ENCODE measurements around the gene B3GNT2. TPM values are rescaled to one million over a fixed set of nuclear protein-coding genes. Genes with fewer than 3 reads are reported as not detected.

Gene B3GNT2
- total RNA-seq, 1 experiment from 2014 or later = 14.1 TPM

- H3K27ac ChIP-seq (ENCODE audit: low read length) = no peak overlapping the region
- ATAC-seq = no peak
- H3K27me3 ChIP-seq (ENCODE audit: control insufficient read depth, insufficient read depth, low read length) = no peaks in the 10 kb centered on the region
- in situ Hi-C loops (cut with HindIII; ENCODE audit: low pct_unique_long_range_greater_than_20kb, low sequenced_read_pairs) = no loop called here
- no peak for TF ChIP-seq REST (IDR thresholded peaks at IDR 0.05; ENCODE audit: insufficient read depth in 1 of 2, low read depth in 2 of 2, low read length in 1 of 2)
- TF ChIP-seq SIN3A (IDR thresholded peaks at IDR 0.05; ENCODE audit: borderline replicate concordance, insufficient read depth, low read depth, low read length) = no peak
- TF ChIP-seq POLR2AphosphoS5 (IDR thresholded peaks at IDR 0.05; ENCODE audit: low read depth, low read length) = no peak
- TF ChIP-seq CTCF (IDR thresholded peaks at IDR 0.05) = no peak
- no peak for TF ChIP-seq TCF7L2 (IDR thresholded peaks at IDR 0.05; ENCODE audit: low read depth, low read length)
- peaks cover 9% of the 10 kb centered on the region; the same call in 1 of the 2 replicates for H3K4me1 ChIP-seq (ENCODE audit: control insufficient read depth, insufficient read depth, low read length)
- no peak overlapping the region for H3K4me3 ChIP-seq (ENCODE audit: low read depth in 2 of 2, low read length in 2 of 2)
- intact Hi-C loops (cut with micrococcal nuclease; ENCODE audit: unreplicated experiment) = no loop called here
- ChIA-PET CTCF (no interaction called here), POLR2A (no interaction called here)
- DNase-seq (ENCODE audit: low read depth, low spot score) = no peak
- no TSS peak for BruUV-seq (replicated peaks)
- no peaks in the 10 kb centered on the region for H3K9me3 ChIP-seq (ENCODE audit: control insufficient read depth, insufficient read depth, low read depth, low read length)
- no peaks in the 10 kb centered on the region for H3K36me3 ChIP-seq (ENCODE audit: control insufficient read depth, insufficient read depth, low read length)
Observed at GRCh38 chr2:62202019-62202722, 6.3 kb downstream of the B3GNT2 start.

- POLR2A ChIA-PET = no interaction called here
- H3K36me3 ChIP-seq (ENCODE audit: control insufficient read depth, insufficient read depth, low read length) = no peaks in the 10 kb centered on the region
- H3K9me3 ChIP-seq (ENCODE audit: control insufficient read depth, insufficient read depth, low read depth, low read length) = no peaks in the 10 kb centered on the region
- H3K27ac ChIP-seq (ENCODE audit: low read length) = no peak overlapping the region
- in situ Hi-C loops (cut with HindIII; ENCODE audit: low pct_unique_long_range_greater_than_20kb, low sequenced_read_pairs) (no loop called here), intact Hi-C loops (cut with micrococcal nuclease; ENCODE audit: unreplicated experiment) (no loop called here)
- H3K4me1 ChIP-seq (ENCODE audit: control insufficient read depth, insufficient read depth, low read length) = peaks cover 9% of the 10 kb centered on the region; the same call in 1 of the 2 replicates
- CTCF ChIA-PET = no interaction called here
- no peak for DNase-seq (ENCODE audit: low read depth, low spot score)
- no peak for TF ChIP-seq TCF7L2 (IDR thresholded peaks at IDR 0.05; ENCODE audit: low read depth, low read length)
- TF ChIP-seq REST (IDR thresholded peaks at IDR 0.05; ENCODE audit: insufficient read depth in 1 of 2, low read depth in 2 of 2, low read length in 1 of 2) = no peak
- ATAC-seq = no peak
- no peak overlapping the region for H3K4me3 ChIP-seq (ENCODE audit: low read depth in 2 of 2, low read length in 2 of 2)
- H3K27me3 ChIP-seq (ENCODE audit: control insufficient read depth, insufficient read depth, low read length) = no peaks in the 10 kb centered on the region
- no TSS peak for BruUV-seq (replicated peaks)
Observed at GRCh38 chr2:62202729-62203128, 6.8 kb downstream of the B3GNT2 start.
